Measurements from ENCODE around the gene AK1. TPM values are rescaled to one million over a fixed set of nuclear protein-coding genes. Genes with fewer than 3 reads are reported as not detected.

The AK1 gene
- total and polyA plus RNA-seq, 7 donors, result 310 to 854 (median 778) TPM

DNA sequence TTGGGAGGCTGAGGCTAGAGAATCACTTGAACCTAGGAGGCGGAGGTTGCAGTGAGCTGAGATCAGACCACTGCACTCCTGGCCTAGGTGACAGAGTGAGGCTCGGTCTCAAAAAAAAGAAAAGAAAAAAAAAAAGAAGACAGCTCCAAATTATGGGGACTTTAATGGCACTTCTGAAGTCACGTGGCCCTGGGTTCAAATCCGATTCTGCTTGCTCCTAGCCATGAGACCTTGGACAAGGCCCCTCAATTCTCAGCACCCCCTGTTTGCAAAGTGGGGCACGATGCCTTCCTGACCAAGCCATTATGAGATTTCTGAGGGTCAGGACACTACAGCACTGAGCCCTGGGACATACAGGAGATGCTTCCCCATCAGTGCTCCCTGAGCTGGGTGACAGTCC lies 22.0 kb downstream of the AK1 start:
- 96 to 98% (median 96%) methylated on average over 5 of the region's 5 CpGs for WGBS, 3 donors
- Histone ChIP-seq H3K27ac (peak overlapping the region; percentile 51), H3K4me3 (no peak overlapping the region), H3K4me1 (peaks cover 21% of the 10 kb centered on the region), H3K36me3 (ENCODE audit: insufficient read depth in 1 of 2, low read depth in 1 of 2) (peaks cover 0 to 10% of the 10 kb centered on the region in 2 donors), H3K27me3 (ENCODE audit: insufficient read depth in 3 of 3, low read length in 2 of 3) (no peaks in the 10 kb centered on the region), H3K9me3 (no peaks in the 10 kb centered on the region)
- TF ChIP-seq, protein P1, sequence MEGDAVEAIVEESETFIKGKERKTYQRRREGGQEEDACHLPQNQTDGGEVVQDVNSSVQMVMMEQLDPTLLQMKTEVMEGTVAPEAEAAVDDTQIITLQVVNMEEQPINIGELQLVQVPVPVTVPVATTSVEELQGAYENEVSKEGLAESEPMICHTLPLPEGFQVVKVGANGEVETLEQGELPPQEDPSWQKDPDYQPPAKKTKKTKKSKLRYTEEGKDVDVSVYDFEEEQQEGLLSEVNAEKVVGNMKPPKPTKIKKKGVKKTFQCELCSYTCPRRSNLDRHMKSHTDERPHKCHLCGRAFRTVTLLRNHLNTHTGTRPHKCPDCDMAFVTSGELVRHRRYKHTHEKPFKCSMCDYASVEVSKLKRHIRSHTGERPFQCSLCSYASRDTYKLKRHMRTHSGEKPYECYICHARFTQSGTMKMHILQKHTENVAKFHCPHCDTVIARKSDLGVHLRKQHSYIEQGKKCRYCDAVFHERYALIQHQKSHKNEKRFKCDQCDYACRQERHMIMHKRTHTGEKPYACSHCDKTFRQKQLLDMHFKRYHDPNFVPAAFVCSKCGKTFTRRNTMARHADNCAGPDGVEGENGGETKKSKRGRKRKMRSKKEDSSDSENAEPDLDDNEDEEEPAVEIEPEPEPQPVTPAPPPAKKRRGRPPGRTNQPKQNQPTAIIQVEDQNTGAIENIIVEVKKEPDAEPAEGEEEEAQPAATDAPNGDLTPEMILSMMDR (IDR thresholded peaks at IDR 0.05), result no peak
- ATAC-seq (no peak), DNase-seq (no peak)
- intact Hi-C loops (cut with DNase I), result no loop called here

DNA sequence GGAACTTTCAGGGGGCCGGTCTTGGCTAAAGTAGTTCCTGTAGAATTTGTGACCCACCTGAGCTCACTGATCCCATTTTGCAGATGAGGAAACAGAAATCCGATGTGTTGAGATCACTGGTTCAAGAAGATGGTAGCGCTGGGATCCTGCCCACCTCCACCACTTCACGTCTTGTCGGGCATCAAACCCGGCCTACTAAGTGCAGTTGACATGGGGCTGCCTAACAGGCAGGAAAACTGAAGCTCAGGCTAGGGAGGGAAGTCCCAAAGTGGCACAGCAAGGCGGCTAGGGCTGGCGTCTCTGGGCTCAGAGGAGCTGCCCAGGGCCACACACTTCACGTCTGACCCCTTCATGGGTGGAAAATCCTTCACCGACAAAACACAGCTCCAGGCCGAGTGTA lies 22.5 kb downstream of the AK1 start:
- 62 to 69% (median 67%) methylated on average over 11 of the region's 11 CpGs for WGBS, 3 donors
- Histone ChIP-seq H3K9me3 (no peaks in the 10 kb centered on the region), H3K4me1 (peaks cover 21% of the 10 kb centered on the region), H3K27me3 (ENCODE audit: insufficient read depth in 3 of 3, low read length in 2 of 3) (no peaks in the 10 kb centered on the region), H3K27ac (peak overlapping the region; percentile 51), H3K36me3 (ENCODE audit: insufficient read depth in 1 of 2, low read depth in 1 of 2) (peaks cover 0 to 10% of the 10 kb centered on the region in 2 donors), H3K4me3 (peak overlapping the region; percentile 74)
- DNase-seq (no peak), ATAC-seq (no peak)
- intact Hi-C loops (cut with DNase I), result no loop called here
- TF ChIP-seq, protein P1 (IDR thresholded peaks at IDR 0.05), result no peak

DNA sequence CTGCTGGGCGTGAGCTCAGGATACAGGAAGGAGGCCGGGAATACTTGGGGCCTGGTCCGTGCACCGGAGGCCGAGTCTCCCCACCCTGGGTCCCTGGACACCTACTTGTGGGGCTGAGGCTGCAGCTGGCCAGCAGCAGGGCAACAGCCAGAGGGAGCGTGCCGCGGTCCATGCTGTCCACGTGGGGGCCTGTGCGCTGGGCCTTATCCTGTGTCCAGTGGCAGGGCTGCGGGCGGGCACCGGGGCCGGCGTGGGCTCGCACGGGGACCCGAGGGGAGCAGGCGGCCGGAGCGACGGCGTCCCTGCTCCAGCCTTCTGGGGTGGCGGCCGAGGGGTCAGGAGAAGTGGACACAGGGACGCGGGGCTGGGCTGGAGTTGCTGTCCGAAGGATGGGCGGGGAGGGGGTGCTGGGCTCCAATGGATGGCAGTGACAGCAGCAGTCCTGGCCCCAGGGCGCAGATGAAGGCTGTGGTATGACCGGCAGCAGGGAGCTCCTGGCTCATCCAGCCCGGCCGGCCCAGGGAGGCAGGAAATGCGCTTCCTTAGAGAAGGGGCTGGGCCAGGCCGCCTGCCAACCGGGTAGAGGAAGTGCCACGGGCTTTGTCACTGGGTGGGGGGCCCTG lies 23.2 kb downstream of the AK1 start, which contains the start of gene ENG:
TSS of gene ENG (minus strand) at position 475 of the 623 bp plus-strand sequence. CDS start at position 172, 303 bp downstream.
- no peaks in the 10 kb centered on the region for H3K27me3 ChIP-seq (ENCODE audit: insufficient read depth in 3 of 3, low read length in 2 of 3)

DNA sequence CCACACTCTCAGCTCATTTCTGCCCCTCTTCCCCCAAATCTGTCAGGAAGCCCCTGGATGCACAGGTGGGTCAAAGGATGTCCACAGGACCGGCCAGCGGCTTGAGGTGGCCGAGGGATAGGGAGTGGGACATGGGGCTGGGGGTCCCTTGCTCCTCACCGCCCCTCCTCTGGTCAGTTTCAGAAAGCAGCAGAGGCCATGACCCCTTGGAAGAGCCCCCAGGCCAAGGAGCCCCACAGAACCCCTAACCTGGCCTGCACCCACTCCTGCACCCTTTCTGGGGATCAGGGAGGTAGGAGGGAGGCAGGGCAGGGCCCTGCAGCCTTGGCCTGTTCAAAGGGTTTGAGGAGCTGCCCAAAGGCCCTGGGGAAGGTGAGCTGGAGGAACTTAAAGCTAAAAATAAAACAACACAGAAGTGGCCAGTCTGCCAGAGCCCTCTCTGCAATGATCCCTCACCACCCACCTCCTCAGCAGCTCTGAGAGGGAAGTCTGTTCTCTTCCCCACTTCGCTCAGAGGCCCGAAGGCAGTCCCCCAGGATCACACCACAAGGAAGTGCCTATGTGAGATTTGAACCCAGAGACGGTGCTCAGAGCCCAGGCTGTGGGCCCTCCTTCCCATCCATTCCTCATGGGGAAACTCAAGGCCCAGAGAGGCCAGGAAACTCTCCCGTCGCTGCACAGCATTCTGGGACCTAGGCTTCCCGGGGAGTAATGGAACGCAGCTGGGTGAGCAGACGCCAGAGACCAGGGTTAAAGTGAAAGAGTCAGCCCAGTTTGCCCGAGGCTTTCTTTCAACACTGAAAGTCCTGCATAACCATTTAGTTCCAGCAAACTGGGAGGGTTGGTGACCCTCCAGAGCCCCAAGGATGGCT lies 23.9 kb downstream of the AK1 start:
- H3K4me1 ChIP-seq, result peaks cover 17% of the 10 kb centered on the region
- H3K27ac ChIP-seq, result peak overlapping the region; percentile 51
- peaks cover 0 to 10% of the 10 kb centered on the region in 2 donors for H3K36me3 ChIP-seq (ENCODE audit: insufficient read depth in 1 of 2, low read depth in 1 of 2)
- no peaks in the 10 kb centered on the region for H3K27me3 ChIP-seq (ENCODE audit: insufficient read depth in 3 of 3, low read length in 2 of 3)
- TF ChIP-seq, protein P1 (IDR thresholded peaks at IDR 0.05), result no peak
- intact Hi-C loops (cut with DNase I), result no loop called here
- 32 to 45% (median 36%) methylated on average over 13 of the region's 13 CpGs for WGBS, 3 donors
- ATAC-seq, result peak in 2 of 4 donors; percentile 3 to 4
- no peak for DNase-seq
- H3K9me3 ChIP-seq, result no peaks in the 10 kb centered on the region
- H3K4me3 ChIP-seq, result peak overlapping the region; percentile 74

More for the DNA sequence above, 23.2 kb downstream of the AK1 start, which contains the start of gene ENG:
- H3K4me1 ChIP-seq, result peaks cover 21% of the 10 kb centered on the region
- intact Hi-C loops (cut with DNase I), result no loop called here
- DNase-seq (peak; percentile 83 to 88), ATAC-seq (peak; percentile 61 to 85 (median 74))
- no peaks in the 10 kb centered on the region for H3K9me3 ChIP-seq
- 2 to 12% (median 6%) methylated on average over 30 to 37 of the region's 37 CpGs for WGBS, 3 donors
- H3K4me3 ChIP-seq, result peak within 1 kb of the TSS; percentile 74
- peak within 1 kb of the TSS; percentile 51 for H3K27ac ChIP-seq
- peaks cover 0 to 10% of the 10 kb centered on the region in 2 donors for H3K36me3 ChIP-seq (ENCODE audit: insufficient read depth in 1 of 2, low read depth in 1 of 2)
- TF ChIP-seq, protein P1 (IDR thresholded peaks at IDR 0.05), result peak; percentile 6

Data from psoas muscle (tissue), 8 donors.